Smooth muscle cell (in vitro differentiated cells): ENCODE results near the gene SLC12A1. TPM values are rescaled to one million over a fixed set of nuclear protein-coding genes. Genes with fewer than 3 reads are reported as not detected.

Source experiments
- DNase-seq: peaks from one replicate; lab custom pipeline; 2025; ENCODE audit not compliant: unreplicated experiment; lab: John Stamatoyannopoulos, UW
- H2AFZ ChIP-seq: fragments of 200-600 bp; sonication (generic); 2 replicates; pipeline ENCODE4 v1.6.0; 2016; ENCODE audit warnings: antibody characterized with exemption, low read depth, mild to moderate bottlenecking
- H3F3A ChIP-seq: fragments of 200-600 bp; sonication (generic); 2 replicates; pipeline ENCODE4 v1.6.0; 2017; ENCODE audit warnings: antibody characterized with exemption, low read depth
- H3K27ac ChIP-seq: fragments of 200-600 bp; sonication (generic); 2 replicates; pipeline ENCODE4 v1.5.1; 2016; ENCODE audit warnings: low read depth, mild to moderate bottlenecking
- H3K27me3 ChIP-seq: fragments of 200-600 bp; sonication (generic); 2 replicates; pipeline ENCODE4 v1.6.1; 2016; ENCODE audit warnings: low read depth, mild to moderate bottlenecking
- H3K36me3 ChIP-seq: fragments of 200-600 bp; sonication (generic); 2 replicates; pipeline ENCODE4 v1.5.1; 2016; ENCODE audit warnings: low read depth
- H3K4me1 ChIP-seq: fragments of 200-600 bp; sonication (generic); 2 replicates; pipeline ENCODE4 v1.5.1; 2016; ENCODE audit warnings: low read depth
- H3K4me2 ChIP-seq: fragments of 200-600 bp; sonication (generic); 2 replicates; pipeline ENCODE4 v1.6.0; 2016; ENCODE audit warnings: mild to moderate bottlenecking
- H3K4me3 ChIP-seq: fragments of 200-600 bp; sonication (generic); 2 replicates; pipeline ENCODE4 v1.5.1; 2016; ENCODE audit warnings: mild to moderate bottlenecking
- H3K79me2 ChIP-seq: fragments of 200-600 bp; sonication (generic); 2 replicates; pipeline ENCODE4 v1.6.0; 2016; ENCODE audit warnings: low read depth, mild to moderate bottlenecking
- H3K9ac ChIP-seq: fragments of 200-600 bp; sonication (generic); 2 replicates; pipeline ENCODE4 v1.6.0; 2016; ENCODE audit warnings: low read depth
- H3K9me3 ChIP-seq: fragments of 200-600 bp; sonication (generic); replicated peaks from 2 replicates; pipeline ENCODE4 v1.5.1; 2016; ENCODE audit warnings: low read depth
- H4K20me1 ChIP-seq: fragments of 200-600 bp; sonication (generic); 2 replicates; pipeline ENCODE4 v1.6.0; 2016; ENCODE audit warnings: low read depth
- whole genome bisulfite sequencing: methylation state at CpG from one replicate; pipeline ENCODE4 v1.1.7; 2016; ENCODE audit warnings: low lambda C conversion rate; 5-methylcytosine and 5-hydroxymethylcytosine counted together
- polyA plus RNA-seq: library from polyadenylated mRNA; unstranded; fragments of >200 nt; fragmentation: Nextera tagmentation; extraction: Ambion mirVana; gene quantifications from 2 replicates; pipeline ENCODE4 v1.2.1, GENCODE V29; 2016
- total RNA-seq: library from RNA; depleted of rRNA; stranded (reverse); fragments of >200 nt; gene quantifications from 2 replicates; pipeline ENCODE4 v1.2.3, GENCODE V29; 2014
- TF ChIP-seq, protein P1 (sequence below): fragments of 200-600 bp; sonication (generic); IDR thresholded peaks from 2 replicates; pipeline ENCODE4 v1.5.1; 2017; ENCODE audit warnings: borderline replicate concordance, mild to moderate bottlenecking, antibody characterized with exemption; ENCODE audit not compliant: insufficient read depth, poor library complexity, severe bottlenecking

Gene SLC12A1
- total and polyA plus RNA-seq, 2 experiments from 2014 or later, result not detected

DNA sequence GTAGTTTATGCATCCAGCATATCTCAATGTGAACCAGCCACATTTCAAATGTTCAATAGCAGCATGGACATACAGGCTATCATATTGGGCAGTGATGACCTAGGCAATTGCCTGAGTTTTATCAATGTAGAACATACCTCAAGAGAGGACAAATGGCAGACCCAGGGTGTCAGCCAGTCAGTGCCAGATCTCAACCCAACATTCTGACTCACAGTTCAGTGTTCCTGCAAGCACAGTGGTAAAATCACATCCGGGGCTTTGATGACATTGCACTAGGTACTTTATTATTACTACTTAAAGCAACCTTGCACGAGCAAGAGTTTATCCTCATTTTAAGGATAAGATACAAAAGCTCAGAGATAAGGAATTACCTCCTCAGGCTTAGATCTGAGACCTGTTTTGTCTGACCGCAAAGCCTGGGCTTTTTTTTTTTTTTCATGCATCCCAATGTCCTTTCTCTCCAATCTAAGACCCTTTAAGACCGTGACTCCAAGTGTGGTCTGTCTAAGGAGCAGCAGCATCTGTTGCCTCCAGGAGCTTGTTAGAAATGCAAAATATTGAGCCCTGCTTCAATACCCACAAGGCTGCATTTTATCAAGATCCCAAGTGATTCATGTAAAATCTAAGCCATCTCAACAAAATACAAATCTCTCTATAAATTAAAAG, 60.1 kb downstream of the SLC12A1 start:
- H3K9ac ChIP-seq, result no peak overlapping the region
- H3K79me2 ChIP-seq, result no peaks in the 10 kb centered on the region
- H2AFZ ChIP-seq, result no peak overlapping the region
- no peaks in the 10 kb centered on the region for H4K20me1 ChIP-seq
- no peak for DNase-seq
- H3K4me2 ChIP-seq, result no peak overlapping the region
- H3K27ac ChIP-seq, result no peak overlapping the region
- H3K27me3 ChIP-seq, result no peaks in the 10 kb centered on the region
- peaks cover 16% of the 10 kb centered on the region for H3K4me1 ChIP-seq
- WGBS, result 49% methylated on average over 4 of the region's 4 CpGs
- TF ChIP-seq, protein P1, sequence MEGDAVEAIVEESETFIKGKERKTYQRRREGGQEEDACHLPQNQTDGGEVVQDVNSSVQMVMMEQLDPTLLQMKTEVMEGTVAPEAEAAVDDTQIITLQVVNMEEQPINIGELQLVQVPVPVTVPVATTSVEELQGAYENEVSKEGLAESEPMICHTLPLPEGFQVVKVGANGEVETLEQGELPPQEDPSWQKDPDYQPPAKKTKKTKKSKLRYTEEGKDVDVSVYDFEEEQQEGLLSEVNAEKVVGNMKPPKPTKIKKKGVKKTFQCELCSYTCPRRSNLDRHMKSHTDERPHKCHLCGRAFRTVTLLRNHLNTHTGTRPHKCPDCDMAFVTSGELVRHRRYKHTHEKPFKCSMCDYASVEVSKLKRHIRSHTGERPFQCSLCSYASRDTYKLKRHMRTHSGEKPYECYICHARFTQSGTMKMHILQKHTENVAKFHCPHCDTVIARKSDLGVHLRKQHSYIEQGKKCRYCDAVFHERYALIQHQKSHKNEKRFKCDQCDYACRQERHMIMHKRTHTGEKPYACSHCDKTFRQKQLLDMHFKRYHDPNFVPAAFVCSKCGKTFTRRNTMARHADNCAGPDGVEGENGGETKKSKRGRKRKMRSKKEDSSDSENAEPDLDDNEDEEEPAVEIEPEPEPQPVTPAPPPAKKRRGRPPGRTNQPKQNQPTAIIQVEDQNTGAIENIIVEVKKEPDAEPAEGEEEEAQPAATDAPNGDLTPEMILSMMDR, result no peak
- no peaks in the 10 kb centered on the region for H3K9me3 ChIP-seq
- no peaks in the 10 kb centered on the region for H3F3A ChIP-seq
- no peak overlapping the region for H3K4me3 ChIP-seq
- no peaks in the 10 kb centered on the region for H3K36me3 ChIP-seq

DNA sequence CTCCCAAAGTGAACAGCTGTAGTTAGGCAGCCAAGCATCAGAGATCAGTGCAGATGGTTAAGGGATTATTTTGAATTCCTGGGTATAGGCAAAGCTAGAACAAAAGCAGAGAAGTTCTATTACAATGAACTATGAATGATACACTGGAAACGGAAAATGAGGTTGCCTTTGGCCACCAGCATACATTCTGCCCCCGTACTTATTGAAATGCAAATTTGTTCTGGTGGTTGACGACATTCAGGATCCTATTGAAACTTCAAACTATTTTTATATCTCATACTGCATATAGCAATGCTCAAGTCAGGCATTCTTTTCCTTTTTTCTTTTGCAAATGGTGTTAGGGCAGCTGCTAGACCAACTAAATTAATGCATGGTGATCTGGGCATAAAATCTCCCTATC, 61.7 kb downstream of the SLC12A1 start:
- Histone ChIP-seq H3K4me3 (no peak overlapping the region), H3K79me2 (no peaks in the 10 kb centered on the region), H3K27ac (no peak overlapping the region), H3F3A (no peaks in the 10 kb centered on the region), H3K4me2 (no peak overlapping the region), H3K36me3 (no peaks in the 10 kb centered on the region), H3K4me1 (peaks cover 16% of the 10 kb centered on the region), H2AFZ (no peak overlapping the region), H4K20me1 (no peaks in the 10 kb centered on the region), H3K9ac (no peak overlapping the region), H3K27me3 (no peaks in the 10 kb centered on the region), H3K9me3 (no peaks in the 10 kb centered on the region)
- 80% methylated on average over 3 of the region's 3 CpGs for WGBS
- TF ChIP-seq, protein P1, result no peak
- no peak for DNase-seq

DNA sequence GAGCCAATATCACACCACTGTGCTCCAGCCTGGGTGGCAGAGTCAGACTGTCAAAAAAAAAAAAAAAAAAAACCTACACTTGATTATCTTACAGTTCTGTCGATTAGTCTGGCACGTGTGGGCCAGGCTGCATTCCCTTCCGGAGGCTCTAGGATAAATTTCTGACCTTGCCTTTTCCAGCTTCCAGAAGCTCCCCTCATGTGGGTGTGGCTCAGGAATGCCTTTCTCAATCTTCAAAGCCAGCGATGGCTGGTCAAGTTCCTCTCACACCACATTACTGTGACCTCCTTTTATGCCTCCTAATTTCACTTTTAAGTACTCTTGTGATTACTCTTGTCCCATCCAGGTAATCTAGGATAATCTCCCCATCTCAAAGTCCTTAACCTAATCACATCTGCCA, 66.9 kb downstream of the SLC12A1 start:
- Histone ChIP-seq H3F3A (no peaks in the 10 kb centered on the region), H4K20me1 (no peaks in the 10 kb centered on the region), H3K9me3 (no peaks in the 10 kb centered on the region), H3K27me3 (no peaks in the 10 kb centered on the region), H3K79me2 (no peaks in the 10 kb centered on the region), H3K9ac (no peak overlapping the region), H3K4me2 (no peak overlapping the region), H3K4me1 (no peaks in the 10 kb centered on the region), H3K4me3 (no peak overlapping the region), H2AFZ (no peak overlapping the region), H3K36me3 (no peaks in the 10 kb centered on the region), H3K27ac (no peak overlapping the region)
- no peak for DNase-seq
- WGBS, result 62% methylated on average over 4 of the region's 4 CpGs
- TF ChIP-seq, protein P1, result no peak

DNA sequence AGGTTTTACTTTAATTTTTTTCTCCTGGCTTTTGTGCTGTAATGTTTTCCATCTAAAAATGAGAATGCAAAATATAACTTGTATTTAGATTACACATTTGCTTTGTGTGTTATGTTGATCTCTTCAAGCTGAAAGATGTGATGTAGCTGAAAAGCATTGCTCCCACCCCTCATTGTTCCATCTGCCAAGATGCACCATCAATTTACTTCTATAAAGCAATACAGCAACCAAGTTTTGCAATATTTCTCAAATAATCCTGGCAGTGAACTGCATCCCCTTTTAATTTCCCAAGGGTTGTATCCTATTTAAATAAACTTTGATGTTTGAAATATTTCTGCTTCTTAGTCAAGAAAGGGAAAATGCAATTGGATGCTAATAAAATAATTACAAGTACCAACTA, 72.6 kb downstream of the SLC12A1 start:
- TF ChIP-seq, protein P1, result no peak
- Histone ChIP-seq H2AFZ (no peak overlapping the region), H3K9ac (no peak overlapping the region), H3K4me1 (peaks cover 19% of the 10 kb centered on the region), H3K27ac (no peak overlapping the region), H3K27me3 (no peaks in the 10 kb centered on the region), H4K20me1 (no peaks in the 10 kb centered on the region), H3K4me2 (no peak overlapping the region), H3K9me3 (no peaks in the 10 kb centered on the region), H3K79me2 (no peaks in the 10 kb centered on the region), H3K4me3 (no peak overlapping the region), H3K36me3 (no peaks in the 10 kb centered on the region), H3F3A (no peaks in the 10 kb centered on the region)
- DNase-seq, result no peak
